HS-5 (cell line): Measurements from ENCODE around the gene PRSS38.

Source experiments
- DNase-seq: peaks from one replicate; pipeline ENCODE4 v3.0.0-alpha.2; 2012; ENCODE audit warnings: low read depth

The PRSS38 gene

DNA sequence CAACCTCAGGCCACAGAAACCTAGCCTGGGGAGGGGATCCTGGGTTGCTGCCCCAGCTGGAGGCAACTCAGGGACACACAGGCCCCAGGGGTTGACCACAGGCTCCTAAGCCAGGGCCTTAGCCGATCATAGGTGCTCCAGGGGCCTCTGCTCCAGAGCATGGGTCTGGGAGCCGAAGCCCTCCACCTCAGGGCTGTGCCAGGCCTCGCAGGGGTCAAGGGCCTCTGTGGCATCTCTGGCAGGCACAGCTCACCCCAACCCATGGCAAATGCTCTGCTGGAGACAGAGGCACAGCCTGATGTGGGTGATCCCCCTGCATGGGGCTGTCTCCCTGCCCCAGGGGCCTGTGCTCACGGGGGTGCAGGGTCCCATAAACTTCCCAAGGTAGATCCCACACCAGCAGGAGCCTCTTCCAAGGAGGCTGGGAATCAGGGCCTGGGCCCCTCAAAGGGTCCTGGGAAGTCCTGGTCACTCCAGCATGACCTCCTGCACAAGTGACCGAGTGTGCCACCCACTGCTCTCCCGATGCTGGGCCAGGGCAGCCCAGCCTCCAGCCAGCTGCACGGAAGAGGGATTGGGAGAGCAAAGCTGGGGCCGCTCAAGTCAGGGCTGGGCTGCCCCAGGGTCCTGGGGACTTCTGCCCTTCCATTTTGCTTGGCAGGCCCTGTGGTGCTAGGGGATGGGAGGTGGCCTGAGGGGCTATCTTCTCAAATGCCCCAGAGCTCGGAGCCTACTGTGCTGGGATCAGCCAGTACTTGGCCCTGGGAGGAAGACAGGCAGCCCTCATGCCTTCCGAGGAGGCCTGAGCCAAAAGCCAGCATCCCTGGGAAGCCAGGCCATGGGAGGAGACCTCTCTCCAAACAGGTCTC, 22.2 kb upstream of the PRSS38 start:
- no peak for DNase-seq

DNA sequence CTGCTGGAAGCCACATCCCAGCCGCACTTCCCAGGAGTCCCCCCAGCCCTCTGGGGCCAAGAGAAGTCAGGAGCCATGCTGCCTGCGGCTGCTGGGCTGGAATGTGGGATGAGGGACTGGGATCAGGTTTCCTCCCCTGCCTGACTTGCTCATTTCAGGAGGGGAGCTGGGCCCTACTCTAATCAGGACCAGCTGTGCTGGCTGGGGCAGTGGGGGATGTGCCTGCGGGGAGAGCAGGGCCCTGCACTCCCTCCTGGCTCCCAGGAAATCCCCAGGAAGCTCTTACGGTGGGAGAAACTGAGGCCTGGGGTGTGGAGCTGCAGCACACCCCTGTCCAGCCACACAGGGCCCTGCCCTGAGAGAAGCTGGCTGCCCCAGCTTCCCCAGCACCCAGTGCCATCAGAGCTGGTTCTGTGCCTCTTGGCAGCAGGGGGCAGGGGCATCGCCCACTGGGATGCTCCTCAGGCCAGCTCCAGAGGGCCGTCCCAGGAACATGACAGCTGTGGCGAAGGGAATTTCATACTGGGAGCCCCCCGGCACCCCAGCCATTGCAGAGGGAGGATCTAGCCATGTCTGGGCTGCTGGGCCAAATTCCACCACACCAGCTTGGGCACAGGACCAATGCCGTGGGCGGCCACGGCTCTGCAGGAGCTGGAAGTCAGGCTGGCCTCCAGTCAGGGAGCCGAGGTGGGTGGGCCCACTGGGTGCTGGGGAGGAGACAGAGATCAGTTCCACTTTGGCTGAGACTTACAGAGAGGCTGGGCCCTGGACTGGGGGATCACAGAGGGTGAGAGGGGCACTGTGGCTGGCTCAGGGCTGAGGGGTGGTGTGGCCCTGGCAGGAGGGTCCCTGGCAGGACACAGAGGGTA, 21.3 kb upstream of the PRSS38 start:
- peak; percentile 67 for DNase-seq

DNA sequence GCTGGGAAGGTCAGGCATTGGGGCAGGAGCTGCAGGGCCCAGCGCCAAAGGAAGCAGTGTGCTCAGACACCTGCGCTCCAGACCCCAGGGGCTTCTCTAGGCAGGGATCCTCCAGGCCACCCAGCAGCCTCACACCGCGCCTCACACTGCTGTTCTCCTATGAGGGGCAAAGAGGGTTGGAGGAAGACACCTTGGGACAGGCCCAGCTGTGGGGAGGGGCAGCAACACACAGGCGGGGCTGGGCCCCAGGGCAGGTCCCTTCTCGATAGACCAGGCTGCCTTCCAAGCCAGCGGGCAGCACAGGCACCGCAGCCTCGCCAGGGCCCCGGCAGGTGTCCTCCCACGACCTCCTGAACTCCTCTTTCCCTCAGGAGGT, 20.7 kb upstream of the PRSS38 start:
- no peak for DNase-seq

DNA sequence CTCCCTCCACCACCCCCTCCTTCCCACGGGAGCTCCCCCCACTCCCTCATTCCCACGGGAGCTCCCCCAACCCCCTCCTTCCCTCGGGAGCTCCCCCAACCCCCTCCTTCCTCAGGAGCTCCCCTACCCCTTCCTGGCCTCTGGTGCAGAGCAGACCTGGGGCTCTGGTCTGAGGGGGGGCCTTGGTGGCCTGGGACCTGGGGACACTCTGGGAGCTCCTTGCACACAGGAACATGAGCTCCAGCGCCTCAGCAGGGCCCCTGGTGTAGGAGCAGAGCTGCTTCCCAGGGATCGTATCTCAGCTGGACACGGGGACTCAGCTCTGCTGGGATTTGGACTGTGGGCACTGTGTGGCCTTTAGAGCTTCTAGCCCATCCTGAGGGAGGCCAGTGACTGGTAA, 19.7 kb upstream of the PRSS38 start:
- DNase-seq = no peak

DNA sequence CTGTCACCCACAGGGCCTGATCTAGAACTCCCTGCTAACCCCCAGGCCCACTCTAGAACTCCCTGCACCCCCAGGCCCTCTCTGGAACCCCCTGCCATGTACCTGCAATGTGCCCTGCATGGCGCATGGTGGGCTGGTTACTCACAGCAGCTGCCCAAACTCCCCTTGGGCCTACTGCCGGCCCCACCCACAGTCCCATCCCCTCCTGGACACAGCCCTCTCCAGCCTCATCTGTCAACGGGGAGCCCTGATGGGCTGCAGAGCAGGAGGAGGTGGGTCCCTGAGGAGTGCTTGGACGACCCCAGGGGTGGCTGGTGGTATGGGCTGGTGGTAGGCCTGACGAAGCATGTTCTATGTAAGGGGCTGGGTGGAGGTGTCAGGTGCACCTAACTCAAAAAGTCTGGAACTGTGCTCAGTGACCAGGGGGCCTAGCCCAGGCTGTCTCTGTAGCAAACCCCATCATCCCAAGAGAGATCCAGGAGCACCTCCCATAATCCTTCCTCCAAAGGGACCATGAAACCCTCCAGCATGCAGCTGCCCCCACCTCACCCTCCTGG, 19.0 kb upstream of the PRSS38 start:
- no peak for DNase-seq

DNA sequence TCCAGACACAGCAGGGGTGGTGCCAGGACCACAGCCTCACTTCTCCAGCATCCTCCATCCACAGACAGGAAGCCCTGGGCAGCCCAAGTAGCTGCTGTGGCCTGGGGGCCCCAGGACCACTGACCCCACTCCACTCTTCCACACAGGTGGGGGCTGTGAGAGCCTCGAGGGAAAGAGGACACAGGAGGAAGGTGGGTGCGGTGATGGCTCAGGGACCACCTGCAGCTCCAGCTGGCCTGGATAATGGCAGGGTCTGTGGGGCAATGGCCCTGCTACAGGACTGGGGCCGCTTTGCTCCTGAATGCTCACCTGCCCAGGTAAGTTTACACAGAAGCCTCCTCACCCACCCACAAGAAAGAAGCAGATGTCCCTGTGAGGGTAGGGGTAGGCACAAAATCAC, 18.3 kb upstream of the PRSS38 start:
- DNase-seq = no peak

DNA sequence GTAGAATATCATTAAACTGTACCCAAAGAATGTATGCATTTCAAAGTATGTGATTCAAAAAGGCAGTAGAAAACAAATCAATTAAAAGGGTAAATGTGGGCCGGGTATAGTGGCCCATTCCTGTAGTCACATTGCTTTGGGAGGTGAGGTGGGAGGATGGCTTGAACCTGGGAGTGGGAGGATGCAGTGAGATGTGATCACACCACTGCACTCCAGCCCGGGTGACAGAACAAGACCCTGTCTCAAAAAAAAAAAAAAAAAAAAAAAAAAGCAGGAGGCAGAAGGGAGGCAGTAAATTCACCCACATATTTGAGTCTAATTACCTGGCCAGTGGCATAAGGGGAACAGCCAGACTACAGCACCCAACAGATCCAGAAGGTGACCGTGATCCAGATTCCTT, 17.9 kb upstream of the PRSS38 start:
- no peak for DNase-seq

DNA sequence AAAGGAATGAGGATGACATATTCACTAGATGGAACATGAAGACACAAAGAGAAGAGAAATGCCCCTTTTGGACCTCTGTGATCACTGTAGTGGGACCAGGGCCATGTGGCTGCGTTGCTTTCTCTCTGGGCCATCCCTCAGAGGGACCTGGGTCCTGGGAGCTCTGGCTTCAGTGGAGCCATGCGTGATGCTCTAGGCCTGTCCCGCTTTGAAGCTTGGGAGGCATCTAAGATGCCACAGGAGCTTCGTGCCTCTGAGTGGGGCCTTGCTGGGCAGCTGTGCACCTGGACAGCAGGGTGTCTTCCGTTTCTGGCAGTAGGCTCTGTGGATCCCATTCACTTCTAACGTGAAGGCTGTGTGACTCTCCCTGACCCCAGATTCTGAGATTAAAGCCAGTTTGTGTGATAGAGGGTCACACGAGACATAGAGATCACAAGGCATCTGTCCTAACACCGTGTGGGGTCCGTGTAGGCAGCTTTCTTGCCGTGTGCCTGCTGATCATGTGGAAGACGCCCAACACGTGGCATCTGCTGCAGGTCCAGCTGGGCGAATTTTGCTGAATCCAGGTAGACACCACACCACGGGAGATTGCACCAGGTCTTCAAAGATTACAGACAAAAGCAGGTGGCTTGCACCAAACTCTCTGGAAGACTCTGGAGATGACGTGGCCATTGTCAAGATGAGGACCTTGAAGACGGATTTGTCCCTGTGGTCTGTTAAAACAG, 17.2 kb upstream of the PRSS38 start:
- DNase-seq = no peak

DNA sequence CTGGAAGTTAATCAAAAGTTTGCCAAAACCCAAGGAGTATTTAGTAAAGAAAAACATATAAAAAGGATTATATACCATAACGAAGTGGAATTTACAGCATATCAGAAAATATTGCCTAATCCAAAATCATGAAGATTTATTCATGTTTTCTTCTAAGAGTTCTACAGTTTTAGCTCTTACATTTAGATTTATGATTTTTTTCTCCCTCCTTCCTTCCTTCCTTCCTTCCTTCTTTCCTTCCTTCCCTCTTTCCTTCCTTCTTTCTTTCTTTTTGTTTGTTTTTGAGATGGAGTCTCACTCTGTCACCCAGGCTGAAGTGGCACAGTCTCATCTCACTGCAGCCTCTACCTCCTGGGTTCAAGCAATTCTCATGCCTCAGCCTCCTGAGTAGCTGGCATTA, 15.7 kb upstream of the PRSS38 start:
- DNase-seq = no peak

DNA sequence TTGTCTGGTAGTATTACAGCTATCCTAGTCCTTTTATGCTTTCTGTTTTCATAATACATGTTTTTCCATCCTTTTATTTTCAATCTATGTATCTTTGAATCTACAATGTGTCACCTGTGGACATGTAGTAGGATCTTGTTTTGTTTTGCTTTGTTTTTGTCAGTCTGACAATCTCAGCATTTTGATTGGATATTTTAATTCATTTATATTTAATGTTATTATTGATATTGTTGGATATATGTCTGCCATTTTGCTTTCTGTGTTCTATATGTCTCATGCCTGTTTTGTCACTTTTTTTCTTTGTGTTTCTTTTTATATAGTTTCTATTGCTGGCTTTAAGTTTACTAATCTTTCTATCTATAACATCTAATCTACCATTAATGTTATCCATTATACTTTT, 11.5 kb upstream of the PRSS38 start:
- DNase-seq = no peak

DNA sequence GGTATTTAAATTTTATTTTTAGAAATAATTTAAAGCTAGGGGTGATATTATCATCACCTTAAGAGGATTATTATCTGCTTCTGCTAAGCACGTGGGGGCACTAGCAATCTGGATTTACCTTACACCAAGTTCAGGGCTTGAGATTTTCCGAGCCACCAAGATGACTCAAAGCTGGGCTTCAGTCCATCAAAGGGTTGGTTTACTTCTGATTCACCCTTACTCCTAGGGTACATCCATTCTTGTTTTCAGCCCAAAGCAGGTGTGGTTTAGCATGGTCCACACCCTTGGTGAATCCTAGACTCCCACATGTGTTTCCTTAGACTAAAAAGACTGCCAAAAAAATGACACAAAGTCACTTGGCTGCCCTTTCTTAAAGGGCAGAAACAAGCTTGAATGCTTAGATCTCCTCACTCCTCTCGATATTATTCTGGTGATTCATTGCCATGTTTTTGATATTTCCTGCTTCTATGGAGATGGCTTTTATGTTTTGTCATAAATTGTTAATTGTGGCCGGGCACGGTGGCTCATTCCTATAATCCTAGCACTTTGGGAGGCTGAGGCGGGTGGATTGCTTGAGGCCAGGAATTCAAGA, 9.8 kb upstream of the PRSS38 start:
- peak; percentile 99 for DNase-seq

DNA sequence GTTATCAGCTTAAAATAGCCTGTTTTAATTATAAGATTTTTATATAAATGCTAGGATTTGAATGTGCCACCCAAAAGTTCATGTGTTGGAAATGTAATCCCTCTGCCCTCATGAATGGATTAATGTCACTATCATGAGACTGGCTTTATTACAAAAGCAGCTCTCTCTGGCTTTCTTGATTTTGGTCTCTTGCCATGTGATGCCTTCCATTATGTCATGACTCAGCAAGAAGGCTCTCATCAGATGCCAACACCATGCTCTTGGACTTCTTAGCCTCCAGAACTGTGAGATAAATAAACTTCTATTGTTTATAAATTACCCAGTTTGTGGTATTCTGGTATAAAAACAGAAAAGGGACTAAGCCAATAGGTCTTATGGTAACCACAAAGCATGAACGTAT, 6.9 kb upstream of the PRSS38 start:
- no peak for DNase-seq

DNA sequence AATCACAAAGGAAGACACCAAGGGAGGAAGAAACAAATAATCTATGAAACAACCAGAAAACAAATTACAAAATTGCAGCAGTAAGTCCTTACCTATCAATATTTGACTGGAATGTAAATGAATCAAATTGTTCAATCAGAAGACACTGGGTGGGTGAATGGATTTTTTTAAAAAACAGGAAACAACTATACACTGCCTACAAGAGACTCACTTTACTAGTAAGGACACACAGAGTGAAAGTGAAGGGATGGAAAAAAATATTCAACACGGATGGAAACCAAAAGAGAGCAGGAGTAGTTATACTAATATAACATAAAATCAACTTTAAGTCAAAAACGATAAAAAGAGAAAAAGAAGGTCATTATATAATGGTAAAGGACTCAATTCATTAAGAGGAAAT, 6.4 kb upstream of the PRSS38 start:
- DNase-seq = no peak

DNA sequence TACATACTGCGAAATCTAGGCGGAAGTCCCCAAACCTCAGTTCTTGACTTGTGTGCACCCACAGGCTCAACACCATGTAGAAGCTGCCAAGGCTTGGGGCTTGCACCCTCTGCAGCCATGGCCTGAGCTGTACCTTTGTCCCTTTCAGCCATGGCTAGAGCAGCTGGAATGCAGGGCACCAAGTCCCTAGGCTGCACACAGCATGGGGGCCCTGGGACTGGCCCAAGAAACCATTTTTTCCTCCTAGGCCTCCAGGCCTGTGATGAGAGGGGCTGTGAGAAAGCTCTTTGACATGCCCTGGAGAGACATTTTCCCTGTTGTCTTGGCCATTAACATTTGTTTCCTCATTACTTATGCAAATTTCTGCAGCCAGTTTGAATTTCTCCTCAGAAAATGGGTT, 1.5 kb upstream of the PRSS38 start:
- no peak for DNase-seq

DNA sequence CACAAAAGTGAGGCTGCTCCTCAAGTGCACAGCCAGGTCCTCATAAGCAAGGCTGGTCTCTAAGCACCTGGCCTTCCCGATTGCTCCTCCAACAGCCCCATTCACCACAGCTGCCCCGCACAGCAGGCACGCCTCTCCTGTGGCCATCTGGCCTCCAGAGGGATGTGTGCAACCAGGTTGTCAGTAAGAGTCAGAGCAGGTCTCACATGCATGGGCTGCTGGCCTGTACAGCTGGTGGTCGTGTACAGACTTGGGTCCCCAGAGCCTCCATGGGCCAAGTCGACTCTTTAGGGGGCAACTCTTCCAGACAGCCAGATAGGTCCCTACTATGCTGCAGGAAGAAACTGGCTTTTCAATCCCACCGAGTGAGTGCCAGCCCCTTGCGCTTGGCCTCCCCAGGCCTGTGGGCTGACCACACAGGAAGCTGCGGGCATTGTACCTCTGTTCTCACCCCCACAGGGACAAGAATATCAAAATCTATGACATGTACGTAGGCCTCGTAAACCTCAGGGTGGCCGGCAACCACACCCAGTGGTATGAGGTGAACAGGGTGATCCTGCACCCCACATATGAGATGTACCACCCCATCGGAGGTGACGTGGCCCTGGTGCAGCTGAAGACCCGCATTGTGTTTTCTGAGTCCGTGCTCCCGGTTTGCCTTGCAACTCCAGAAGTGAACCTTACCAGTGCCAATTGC, 1.4 kb downstream of the PRSS38 start:
- no peak for DNase-seq

DNA sequence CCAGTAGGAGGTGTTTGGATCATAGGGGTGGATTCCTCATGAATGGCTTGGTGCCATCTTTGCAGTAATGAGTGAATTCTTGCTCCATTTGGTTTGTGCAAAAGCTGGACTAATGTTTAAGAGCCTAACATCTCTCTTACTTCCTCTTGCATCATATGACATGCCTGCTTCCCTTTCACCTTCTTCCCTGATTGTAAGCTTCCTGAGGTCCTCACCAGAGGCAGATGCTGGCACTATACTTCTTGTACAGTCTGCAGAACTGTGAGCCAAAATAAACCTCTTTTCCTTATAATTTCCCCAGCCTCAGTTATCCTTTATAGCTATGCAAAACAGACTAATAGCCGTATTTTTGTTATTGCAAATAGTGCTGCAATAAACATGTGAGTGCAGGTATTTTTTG, 8.1 kb downstream of the PRSS38 start:
- DNase-seq = no peak

DNA sequence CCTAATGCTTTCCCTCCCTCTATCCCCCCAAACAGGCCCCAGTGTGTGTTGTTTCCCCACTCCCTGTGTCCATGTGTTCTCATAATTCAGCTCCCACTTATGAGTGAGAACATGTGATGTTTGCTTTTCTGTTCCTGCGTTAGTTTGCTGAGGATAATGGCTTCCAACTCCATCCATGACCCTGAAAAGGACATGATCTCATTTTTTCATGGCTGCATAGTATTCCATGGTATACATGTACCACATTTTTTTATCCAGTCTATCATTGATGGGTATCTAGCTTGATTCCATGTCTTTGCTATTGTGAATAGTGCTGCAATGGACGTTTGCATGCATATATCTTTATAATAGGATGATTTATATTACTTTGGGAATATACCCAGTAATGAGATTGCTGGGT, 8.7 kb downstream of the PRSS38 start:
- DNase-seq = no peak

DNA sequence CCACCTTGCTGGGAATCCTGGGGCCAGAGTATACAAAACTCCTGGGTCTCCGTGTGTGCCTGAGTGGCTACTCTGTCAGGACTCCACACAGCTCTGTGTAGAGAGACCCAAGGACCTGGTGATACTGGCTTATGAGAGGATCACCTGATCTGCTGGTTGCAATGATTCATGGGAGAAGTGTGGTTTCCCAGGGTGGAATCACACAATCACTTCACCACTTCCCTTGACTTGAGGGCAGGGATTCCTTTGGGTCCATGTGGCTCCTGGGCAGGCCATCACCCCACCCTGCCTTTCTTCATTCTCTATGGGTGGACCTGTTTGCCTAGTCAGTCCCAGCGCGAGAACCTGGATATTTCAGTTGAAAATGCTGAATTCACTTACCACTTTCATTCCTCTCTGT, 13.3 kb downstream of the PRSS38 start:
- no peak for DNase-seq

DNA sequence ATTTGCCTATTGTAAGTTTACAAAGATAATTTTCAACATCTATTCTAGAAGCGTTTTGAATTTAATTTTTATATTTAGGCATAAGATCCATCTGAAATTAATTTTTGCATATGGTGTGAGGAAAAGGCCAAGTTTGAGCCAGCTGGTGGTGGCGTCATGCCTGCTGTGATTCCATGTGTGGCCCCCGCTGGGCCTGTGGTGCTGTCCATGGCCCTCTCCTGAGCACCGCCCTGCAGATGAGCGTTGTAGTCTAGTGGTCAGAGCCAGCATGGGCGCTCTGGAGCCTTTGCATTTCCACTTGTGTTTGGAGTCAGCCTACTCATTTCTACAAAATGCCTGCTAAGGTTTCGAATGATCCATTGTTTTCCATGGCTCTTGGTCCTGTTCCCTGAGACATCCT, 22.7 kb downstream of the PRSS38 start:
- no peak for DNase-seq

DNA sequence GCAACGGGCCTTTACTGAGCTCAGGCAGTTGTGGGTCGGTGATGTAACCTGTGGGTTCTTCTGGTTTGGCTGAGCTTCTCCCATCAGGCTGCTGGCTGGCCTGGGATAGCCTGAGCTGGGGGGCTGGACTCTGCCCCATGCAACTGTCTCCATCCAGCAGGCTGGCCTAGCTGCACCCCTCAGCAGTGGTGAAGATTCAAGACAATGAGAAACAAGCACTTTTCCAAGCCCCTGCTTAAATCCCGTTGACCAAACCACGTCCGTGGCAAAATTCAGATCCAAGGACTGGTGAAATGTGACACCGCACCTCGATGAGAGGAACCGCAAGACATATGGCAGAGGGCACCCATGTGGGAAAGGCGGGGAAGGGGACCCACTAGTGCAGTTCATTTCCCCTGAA, 25.6 kb downstream of the PRSS38 start:
- DNase-seq = no peak
